LoVo (cell line): Measurements from ENCODE around the gene CFAP77.

Experiments
- DNase-seq: peaks from one replicate; pipeline ENCODE4 v3.0.0-alpha.2; 2016; ENCODE audit warnings: low spot score

CFAP77 gene

DNA sequence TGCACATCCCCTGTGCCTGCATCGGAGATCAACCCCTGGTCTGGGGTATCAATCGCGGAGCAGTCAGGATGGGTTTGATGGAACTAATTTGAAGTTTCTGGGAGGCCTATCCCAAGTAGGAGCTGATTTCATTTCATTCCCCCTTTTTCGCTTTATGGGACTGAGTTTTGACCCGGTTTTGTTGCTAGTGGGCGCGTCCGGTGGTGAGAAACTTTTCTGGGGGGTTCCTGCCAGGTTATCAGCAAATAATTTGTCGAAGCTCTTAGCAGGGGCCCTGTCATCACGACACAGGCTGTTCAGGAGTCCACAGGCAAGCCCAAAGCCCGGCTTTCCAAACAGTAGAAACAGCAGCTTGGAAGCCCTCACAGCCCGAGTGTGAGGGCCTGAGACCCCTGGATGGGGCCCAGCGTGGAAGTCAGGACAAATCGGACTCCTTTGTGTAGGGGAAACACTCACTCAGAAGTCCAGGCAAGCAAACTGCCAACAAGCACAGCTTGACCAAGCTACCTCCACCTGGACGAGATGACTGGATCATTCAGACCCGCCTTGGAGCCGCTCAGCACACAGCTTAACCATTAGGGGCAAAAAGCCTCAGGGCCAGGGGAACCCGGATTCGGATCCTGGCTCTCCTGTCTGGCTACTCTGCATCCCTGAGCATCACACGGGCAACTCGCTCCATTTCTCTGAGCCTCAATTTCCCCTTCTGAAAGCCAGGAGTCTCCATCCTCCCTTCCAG is 108.0 kb downstream of the CFAP77 start:
- DNase-seq: no peak

DNA sequence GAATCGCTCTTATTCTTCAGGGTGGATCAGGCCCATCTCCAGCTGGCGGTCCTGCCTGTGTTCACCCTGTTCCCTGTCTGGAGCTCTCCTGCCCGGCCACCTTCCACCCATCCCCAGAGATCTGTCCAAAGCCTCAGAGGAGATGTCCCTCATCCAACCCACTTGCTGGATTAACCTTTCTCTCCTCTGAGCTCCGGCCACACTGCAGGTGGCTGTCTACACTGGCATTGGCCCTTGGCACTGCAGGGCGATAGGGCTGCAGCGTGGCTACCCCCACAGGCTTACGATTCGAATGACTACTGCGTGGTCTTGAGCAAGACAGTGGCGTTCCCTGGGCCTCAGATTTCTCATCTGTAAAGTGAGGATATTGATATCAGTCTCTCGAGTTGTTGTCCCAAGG is 108.6 kb downstream of the CFAP77 start:
- DNase-seq: no peak

DNA sequence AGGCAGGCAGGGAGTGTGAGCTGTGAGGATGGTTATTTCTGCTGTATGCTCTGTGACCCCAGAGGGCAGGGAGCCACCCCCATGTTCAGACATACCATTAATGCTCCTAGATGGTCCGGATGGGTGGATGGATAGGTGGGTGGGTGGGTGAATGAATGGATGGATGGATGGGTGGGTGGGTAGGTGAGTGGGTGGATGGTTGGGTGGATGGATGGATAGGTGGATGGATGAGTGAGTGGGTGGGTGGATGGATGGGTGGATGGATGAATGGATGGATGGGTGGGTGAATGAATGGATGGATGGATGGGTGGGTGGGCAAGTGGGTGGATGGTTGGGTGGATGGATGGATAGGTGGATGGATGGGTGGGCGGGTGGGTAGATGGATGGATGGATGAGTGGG is 109.0 kb downstream of the CFAP77 start:
- no peak for DNase-seq

DNA sequence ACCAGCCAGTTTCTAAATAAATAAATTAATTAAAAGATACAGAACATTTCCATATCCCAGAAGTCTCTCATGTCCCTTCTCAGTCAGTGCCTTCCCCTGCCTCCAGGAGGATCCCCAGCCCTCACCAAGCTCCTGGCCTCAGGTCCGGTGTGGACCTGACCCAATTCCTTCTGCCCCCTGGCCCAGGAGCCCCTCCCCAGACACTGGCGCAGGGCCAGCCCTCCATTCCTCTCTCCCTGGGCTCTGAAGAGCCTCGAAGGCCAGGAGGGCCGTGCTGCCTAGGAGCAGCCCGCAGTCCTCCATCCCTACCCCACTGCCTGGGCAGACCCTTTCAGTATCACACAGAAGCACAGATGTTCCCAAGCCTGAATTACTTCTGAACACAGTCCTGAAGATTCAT is 110.6 kb downstream of the CFAP77 start:
- no peak for DNase-seq

DNA sequence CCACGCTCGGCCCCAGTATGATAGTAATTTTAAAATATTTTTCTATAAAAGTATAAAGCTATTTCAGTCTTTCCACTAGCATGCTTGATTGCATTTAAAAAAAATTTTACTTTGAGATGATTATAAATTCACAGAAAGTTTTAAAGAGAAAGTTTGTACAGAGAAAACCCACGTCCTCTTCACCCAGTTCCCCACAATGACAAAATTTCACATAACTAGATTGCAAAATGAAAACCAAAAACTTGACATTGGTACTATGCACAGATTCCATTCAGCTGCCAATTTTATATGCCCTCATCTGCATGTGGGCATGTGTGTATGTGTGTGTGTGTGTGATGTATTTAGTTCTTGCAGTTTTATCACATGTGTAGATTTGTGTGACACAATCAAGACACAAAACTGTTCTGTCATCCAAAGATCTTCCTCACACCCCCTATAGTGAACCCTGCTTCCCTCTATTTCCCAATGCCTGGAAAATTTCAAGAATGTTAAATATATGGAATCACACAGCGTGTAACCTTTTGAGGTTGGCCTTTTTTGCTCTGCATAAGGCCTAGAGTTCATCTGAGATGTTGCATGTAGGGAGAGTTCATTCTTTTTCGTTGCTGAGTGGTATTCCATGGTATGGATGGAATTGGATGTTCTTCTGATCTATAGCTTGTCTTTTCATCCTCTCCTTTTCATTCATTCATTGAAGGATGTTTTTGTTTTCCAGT is 115.5 kb downstream of the CFAP77 start:
- DNase-seq: no peak

DNA sequence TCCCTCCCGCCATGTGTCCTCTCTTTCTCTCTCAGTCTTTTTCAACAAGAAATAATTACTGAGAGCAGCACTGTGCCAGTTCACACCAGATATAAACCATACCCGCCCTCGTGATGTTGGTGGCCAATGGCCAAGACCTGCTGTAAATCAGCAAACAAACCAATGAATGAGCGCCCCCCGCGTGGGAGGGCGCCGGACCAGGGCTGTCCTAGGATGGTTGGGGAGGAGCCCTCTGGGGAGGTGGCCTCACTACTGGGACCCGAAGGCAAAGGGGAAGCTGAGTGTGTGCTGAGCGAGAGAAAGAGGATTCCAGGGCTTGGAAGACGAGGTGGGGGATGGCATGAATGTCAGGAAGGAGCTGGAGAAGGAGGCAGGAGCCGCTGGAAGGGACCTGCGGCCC is 121.2 kb downstream of the CFAP77 start:
- no peak for DNase-seq

DNA sequence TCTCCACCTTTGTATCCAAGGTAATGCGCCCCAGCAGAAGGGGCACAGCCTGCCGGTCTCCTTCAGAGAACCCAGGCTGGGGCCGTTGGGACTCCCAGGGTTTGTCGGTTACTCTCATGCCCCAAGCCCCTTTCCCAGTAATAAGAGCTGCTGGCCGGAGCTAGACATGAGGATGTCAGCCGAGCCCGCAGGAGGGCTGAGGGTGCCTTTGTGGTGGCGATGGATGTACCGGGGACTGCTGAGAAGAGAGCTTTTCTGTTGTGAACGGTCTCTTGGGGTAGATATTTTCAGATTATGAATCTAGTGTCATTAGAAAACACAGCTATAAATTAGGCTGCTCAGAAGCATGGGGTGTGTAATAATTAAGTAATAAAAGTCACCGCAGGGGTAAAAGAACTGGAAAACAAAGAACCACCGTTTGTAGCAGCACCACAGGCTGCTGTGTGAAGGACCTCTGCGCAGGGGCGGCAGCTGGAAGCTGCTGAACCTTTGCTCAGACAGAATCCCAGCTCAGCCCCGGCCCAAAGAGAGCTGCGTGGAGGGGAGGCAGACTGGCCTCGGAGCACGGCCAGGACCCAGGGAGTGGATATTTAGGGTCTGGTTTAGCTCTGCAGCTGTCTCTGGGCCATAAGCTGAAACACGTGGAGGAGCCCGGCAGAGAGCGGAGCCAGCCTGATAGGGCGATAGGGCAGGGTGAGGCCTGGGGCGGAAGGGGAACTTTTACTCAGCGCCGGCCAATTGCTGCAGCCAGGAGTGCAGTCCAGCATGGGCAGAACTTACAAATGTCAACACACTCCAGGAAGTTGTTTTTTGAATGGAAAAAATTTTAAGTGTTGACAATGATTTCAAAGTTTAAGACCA is 121.9 kb downstream of the CFAP77 start:
- no peak for DNase-seq

DNA sequence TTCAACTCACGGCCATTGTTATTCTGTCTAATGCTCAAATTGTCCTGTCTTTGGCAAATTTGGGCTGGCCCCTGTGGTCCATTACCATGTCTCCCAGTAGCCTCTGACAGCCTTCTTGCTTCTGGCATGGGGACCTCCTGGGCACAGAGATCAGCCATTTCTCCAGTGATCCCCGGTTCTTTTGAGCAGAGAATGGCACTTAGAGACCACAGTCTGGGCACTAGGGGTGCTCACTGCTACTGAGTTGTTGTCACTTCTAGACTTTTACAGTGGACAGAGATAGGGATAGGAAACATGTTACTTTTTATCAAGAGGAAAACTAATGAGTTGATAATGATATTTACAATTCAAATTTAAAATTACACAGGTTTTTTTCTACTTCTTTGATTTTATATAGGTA is 124.8 kb downstream of the CFAP77 start:
- DNase-seq: no peak

DNA sequence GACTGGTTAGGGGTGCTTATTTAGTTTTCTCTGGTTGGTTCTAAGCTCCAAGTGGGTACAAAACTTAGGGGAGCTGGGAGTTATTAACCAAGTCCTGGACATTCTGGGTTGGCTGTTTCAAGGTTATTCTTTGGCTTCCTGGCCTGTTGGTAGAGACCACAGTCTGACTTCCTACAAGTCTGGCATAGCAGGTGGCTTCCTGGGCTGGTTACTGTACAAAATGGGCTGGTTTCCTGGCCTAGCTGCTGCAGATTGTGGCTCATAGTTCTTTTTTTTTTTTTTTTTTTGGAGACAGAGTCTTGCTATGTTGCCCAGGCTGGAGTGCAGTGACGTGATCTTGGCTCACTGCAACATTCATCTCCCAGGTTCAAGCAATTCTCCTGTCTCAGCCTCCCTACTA is 126.1 kb downstream of the CFAP77 start:
- no peak for DNase-seq

DNA sequence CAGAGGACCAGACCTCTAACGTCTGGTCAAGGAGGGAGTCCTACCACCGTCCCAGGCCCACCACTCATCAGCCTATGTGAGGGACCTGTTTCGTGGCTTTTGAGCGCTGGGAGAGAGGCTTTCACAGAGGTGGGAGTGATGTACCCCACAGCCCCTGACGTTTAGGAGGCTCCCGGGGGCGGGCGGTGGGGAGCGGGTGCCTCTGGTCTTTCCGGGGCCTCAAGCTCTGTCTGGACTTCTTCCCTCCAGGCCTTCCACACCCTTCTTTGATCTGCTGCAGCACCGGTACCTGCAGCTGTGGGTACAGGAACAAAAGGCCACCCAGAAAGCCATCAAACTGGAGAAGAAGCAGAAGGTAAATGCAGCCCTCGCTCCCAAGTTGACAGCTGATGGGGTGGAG is 127.3 kb downstream of the CFAP77 start:
- DNase-seq: no peak

DNA sequence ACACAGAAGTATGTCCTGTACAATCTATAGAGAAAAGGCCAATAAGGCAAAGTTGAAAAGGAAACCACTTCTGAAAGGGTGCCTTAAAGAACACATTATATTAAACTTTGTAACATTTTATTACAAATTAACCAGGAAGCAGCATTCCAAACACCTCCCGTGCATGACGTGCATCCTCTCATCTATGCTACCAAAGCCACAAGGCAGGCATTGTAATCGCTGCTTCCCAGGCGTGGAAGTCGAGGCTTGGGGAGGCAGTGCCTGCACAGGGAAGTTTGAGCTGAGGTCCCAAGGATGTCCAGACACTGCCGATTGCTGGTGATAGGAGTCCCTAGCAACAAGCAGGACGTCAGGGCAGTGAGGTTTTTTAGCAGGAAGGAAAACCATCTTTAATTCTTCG is 128.1 kb downstream of the CFAP77 start:
- peak; percentile 26 for DNase-seq

DNA sequence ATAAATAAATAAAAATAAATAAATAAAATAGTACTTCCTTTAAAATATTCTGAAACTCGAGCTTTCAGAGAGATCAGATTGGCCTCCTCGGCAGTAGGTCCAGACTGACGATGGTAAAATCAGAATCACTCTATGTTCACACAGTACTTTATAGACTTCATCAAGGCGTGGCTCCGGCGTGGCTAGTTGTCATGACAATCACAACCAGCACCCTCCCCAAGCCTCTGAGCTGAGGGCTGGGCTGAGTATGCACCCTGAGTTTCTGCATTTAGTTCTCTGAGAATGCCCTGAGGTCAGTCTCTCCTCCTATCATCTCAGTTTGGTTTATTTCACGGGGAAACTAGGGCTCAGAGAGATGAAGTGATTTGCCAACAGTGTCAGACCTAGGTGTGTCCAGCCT is 129.1 kb downstream of the CFAP77 start:
- DNase-seq: peak; percentile 27

DNA sequence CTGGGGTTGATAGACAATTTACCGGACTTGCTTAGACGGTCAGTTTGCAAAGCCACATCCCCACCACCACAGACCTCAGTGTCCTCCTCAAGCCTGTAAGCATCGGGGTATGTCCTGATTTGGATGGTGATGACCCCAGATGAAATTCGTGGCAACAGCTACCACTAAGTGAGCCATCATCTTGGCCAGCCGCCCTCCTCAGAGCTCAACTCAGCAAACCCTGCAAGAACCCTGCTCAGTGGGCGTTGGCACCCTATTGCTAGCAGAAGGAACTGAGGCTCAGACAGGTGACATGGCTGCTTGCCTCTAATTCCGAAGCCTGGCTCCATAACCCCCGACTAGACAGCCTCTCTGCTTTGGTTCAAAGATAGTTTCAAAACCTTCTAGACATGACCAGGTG is 131.0 kb downstream of the CFAP77 start:
- DNase-seq: no peak

DNA sequence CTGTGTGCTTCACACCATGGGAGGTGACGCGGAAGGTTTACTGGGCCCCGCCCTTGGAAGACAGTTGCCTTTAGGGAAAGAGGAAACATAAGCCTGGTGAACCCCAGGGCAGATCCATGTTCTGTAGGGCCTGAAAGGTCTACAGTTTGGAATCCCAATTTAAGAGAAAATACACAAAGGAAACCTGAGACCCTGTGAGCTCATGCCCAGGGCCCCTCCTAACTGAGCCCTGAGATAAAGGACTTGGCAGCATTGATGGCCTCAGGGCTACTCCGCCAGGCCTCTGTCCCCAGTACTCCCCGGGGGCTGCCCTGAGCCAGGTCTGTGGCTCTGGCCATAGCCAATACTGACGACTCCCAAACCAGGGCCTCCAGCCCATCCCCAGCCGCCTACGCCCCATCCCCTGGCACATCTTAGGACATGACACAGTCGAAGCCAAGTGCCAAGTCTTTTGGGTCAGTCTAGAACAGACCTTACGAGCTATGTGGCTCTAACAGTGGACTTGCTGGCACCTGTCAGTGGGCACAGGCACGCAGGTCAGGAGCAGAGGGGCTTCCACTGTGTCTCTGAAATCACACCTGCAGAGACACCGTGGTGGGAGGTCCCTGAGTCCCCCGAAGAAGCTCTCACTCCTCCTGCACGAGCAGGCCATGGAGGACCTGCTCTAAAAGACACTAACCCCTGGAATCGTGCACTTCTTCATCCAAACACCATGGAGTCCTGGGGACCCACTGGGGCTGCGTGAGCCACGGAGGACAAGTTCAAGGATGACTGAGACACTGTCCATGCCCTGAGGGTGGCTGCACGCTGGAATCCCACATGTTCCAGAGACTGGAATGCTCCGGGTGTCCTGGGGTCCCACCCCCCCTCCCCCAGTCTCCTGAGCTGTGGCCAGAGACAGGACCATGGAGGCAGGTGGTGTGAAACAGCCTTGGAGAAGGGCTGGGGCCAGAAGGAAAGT is 132.1 kb downstream of the CFAP77 start:
- DNase-seq: no peak

DNA sequence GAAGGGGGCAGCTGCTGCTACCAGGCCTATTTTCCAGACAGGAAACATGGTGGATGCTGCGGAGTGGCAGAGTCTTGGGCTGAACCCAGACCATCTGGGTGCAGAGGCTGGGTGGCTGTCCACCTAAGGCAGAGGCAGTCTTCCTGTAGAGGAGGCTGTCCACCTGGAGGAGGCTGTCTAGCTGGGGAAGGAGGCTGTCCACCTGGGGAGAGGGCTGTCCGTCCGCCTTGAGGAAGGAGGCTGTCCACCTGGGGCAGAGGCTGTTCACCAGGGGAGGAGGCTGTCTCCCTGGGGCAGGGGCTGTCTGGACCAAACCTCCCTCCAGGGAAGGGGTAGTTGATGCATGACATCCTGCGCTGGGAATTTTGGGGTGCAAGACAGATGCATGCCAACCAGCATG is 133.2 kb downstream of the CFAP77 start:
- no peak for DNase-seq

DNA sequence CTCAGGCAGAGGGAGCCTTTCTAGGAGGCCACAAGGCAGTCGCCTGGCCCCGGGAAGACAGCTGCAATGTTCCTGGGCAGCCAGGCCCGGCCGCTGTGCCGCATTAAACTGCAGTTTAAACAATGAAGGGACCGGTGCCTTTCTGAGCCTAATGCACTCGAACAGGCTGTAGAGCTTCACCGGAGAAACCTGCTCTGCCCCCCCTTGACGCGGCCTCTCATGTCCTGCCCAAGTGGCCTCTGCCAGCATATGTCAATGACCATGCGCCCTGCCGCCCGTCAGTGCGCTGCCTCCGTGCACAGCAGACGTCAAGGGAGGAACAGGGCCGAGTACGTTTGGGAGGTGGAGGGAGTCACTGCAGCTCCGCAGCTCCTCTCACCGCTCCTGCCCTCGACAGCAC is 133.9 kb downstream of the CFAP77 start:
- DNase-seq: no peak

DNA sequence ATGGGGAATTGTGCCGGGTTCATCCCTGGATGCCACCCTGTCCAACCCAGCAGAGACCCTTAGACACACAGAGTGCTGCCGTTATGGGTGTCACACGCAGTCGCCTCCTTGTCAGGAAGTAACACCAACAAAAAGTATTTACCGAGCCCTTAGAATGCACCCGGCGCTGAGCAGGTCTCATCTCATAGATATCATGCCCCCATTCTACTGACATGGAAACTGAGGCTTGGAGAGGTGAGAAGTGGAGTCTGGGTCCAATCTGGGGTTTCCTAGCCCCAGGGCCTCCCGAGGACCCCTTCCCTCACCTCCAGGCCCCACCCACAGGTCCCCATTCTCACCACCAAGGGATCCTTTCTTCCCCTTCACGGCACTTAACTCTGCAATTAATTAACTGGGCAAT is 135.6 kb downstream of the CFAP77 start:
- DNase-seq: no peak

DNA sequence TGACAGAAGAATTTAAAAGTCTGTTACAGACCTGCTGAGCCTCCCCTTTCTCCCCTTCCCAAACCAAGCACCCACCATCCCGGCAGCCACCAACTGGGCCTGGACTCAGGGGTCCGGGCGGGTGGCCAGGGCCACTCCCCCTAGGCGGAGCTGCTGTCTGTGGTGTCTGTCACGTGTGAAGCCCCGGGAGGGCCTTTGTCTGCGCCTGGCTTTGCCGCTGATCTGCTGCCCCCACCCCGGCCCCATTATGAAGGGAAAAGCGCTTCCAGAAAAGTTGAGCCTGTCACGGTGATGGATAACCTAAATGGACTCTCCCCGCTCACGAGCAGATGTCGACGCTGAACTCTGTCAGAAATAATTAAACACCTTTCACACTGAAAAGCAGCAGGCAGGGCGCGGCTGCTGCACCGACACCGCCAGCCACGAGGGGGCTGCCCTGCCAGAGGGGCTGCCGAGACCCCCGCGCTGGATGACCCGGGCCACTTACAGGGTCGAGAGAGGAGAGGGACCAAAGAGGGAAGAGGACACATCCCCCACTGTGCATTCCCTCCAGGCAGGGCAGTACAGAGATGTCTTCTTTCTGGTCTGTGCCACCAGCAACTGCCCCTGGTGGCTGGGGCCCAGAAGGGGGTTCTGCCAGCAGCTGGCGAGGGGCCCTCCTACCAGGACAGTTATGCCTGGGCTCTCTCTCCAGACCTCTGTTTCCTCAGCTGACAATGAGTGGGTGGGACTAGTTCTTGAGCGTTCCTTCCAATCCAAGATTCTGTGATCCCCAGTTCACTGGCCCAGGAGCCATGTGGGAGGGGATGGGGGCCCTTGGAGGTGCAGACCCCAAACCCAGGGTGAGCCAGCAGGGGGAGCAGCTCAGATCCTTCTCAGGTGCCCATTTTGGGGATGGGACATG is 136.4 kb downstream of the CFAP77 start:
- DNase-seq: no peak

DNA sequence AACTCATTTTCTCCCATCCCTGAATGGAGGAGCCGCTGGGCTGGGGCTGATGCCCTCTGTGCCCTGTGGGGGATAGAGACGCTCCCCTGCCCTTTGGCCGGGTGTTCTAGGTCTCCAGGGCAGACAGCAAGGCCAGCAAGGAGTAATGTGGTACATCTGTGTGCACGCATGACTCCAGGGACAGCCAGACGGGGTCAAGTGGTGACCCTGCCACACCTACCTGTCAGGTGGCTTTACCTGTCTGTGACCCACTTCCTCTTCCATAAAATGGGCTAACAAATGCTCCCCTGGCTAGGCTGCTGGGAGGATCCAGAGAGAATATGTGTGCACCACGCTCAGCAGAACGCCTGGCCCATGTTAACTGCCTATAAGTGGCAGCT is 137.0 kb downstream of the CFAP77 start:
- DNase-seq: no peak

DNA sequence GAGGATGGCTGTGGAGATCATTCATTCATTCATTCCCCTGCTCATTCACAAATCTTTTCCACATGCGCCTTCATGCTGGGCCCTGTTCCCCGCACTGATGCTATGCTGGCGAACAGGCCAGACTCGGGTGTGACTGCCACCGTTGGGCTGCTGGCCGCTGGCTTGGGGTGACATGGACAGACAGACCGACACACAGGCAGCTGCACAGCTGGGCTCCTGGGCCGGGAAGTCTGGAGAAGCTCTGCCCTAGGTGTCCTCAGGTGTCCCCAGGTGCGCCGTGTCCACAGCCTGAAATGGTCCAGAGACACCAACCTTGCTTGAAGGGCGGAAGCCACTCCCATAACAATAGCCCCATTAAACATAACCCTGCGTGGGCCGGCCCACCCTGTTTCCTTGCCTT is 137.4 kb downstream of the CFAP77 start:
- no peak for DNase-seq
